Cardiac muscle cell (in vitro differentiated cells and primary cell): ENCODE data around the gene FRMD5. TPM values are rescaled to one million over a fixed set of nuclear protein-coding genes. Genes with fewer than 3 reads are reported as not detected.

Experiments used
- DNase-seq, 2 donors: peaks; one replicate each; pipeline versions ENCODE4 v3.0.0 to v3.0.0-alpha.2; 2010 to 2017; ENCODE audit warnings: low read depth in 1 of 2, low spot score in 1 of 2
- H3K27ac ChIP-seq: fragments of 200-600 bp; sonication (generic); 2 replicates; pipeline ENCODE4 v1.5.1; 2016
- H3K27me3 ChIP-seq: fragments of 200-600 bp; sonication (generic); 2 replicates; pipeline ENCODE4 v1.6.0; 2016; ENCODE audit warnings: control low read depth
- H3K36me3 ChIP-seq: fragments of 200-600 bp; sonication (generic); 2 replicates; pipeline ENCODE4 v1.5.1; 2016; ENCODE audit warnings: control low read depth
- H3K4me1 ChIP-seq: fragments of 200-600 bp; sonication (generic); 2 replicates; pipeline ENCODE4 v1.8.1; 2017; ENCODE audit warnings: low read depth, mild to moderate bottlenecking, mixed run types
- H3K4me3 ChIP-seq: fragments of 200-600 bp; sonication (generic); 2 replicates; pipeline ENCODE4 v1.5.1; 2016; ENCODE audit warnings: mild to moderate bottlenecking
- H3K9me3 ChIP-seq: fragments of 200-600 bp; sonication (generic); 2 replicates; pipeline ENCODE4 v1.5.1; 2017; ENCODE audit warnings: low read depth, mild to moderate bottlenecking, control low read depth
- CTCF ChIP-seq: IDR thresholded peaks from 2 replicates; pipeline ENCODE4 v1.5.1; 2012; ENCODE audit warnings: low read depth, mild to moderate bottlenecking, low read length
- polyA plus RNA-seq: library from polyadenylated mRNA; unstranded; fragments of >200 nt; fragmentation: Nextera tagmentation; extraction: Ambion mirVana; gene quantifications from 2 replicates; pipeline ENCODE4 v1.2.1, GENCODE V29; 2016
- total RNA-seq: library from RNA; depleted of rRNA; stranded (reverse); fragments of >200 nt; gene quantifications from 2 replicates; pipeline ENCODE4 v1.2.3, GENCODE V29; 2016

Gene FRMD5
- total and polyA plus RNA-seq, 2 experiments from 2014 or later, result 26.8 to 59.7 TPM

GRCh38 chr15:44024155-44024554 lies 170.9 kb downstream of the FRMD5 start:
- no peak for TF ChIP-seq CTCF
- Histone ChIP-seq H3K36me3 (no peaks in the 10 kb centered on the region), H3K4me1 (peaks cover 2% of the 10 kb centered on the region), H3K27ac (no peak overlapping the region), H3K4me3 (no peak overlapping the region), H3K27me3 (no peaks in the 10 kb centered on the region), H3K9me3 (no peaks in the 10 kb centered on the region)
- DNase-seq, result no peak

GRCh38 chr15:44023176-44023575 lies 171.9 kb downstream of the FRMD5 start:
- H3K4me3 ChIP-seq, result no peak overlapping the region
- no peaks in the 10 kb centered on the region for H3K4me1 ChIP-seq
- peak; percentile 9 for TF ChIP-seq CTCF
- H3K27ac ChIP-seq, result no peak overlapping the region
- H3K36me3 ChIP-seq, result no peaks in the 10 kb centered on the region
- no peak for DNase-seq
- no peaks in the 10 kb centered on the region for H3K9me3 ChIP-seq
- no peaks in the 10 kb centered on the region for H3K27me3 ChIP-seq

GRCh38 chr15:44018151-44018550 lies 176.9 kb downstream of the FRMD5 start:
- Histone ChIP-seq H3K4me3 (no peak overlapping the region), H3K27ac (no peak overlapping the region), H3K36me3 (no peaks in the 10 kb centered on the region), H3K27me3 (no peaks in the 10 kb centered on the region), H3K4me1 (no peaks in the 10 kb centered on the region), H3K9me3 (no peaks in the 10 kb centered on the region)
- no peak for TF ChIP-seq CTCF
- no peak for DNase-seq

- H3K4me3 ChIP-seq, result no peak overlapping the region
- no peak for TF ChIP-seq CTCF
- H3K9me3 ChIP-seq, result no peaks in the 10 kb centered on the region
- H3K36me3 ChIP-seq, result no peaks in the 10 kb centered on the region
- no peaks in the 10 kb centered on the region for H3K4me1 ChIP-seq
- H3K27me3 ChIP-seq, result no peaks in the 10 kb centered on the region
- DNase-seq, result peak in 1 of 2 donors; percentile 58
- no peak overlapping the region for H3K27ac ChIP-seq
These were observed 179.3 kb downstream of the FRMD5 start for GRCh38 chr15:44015545-44016305.

GRCh38 chr15:44011238-44011854 lies 183.7 kb downstream of the FRMD5 start:
- no peaks in the 10 kb centered on the region for H3K27me3 ChIP-seq
- peaks cover 6% of the 10 kb centered on the region for H3K4me1 ChIP-seq
- H3K4me3 ChIP-seq, result no peak overlapping the region
- no peak for DNase-seq
- no peak for TF ChIP-seq CTCF
- no peaks in the 10 kb centered on the region for H3K9me3 ChIP-seq
- no peaks in the 10 kb centered on the region for H3K36me3 ChIP-seq
- H3K27ac ChIP-seq, result no peak overlapping the region
